HG03571 (cell line): ENCODE measurements around the gene SLX4IP.

Source experiments
- ATAC-seq: cut with Tn5 transposase; IDR thresholded peaks from one replicate; pipeline ENCODE4 v1.9.1; 2021; ENCODE audit not compliant: unreplicated experiment

SLX4IP gene

DNA sequence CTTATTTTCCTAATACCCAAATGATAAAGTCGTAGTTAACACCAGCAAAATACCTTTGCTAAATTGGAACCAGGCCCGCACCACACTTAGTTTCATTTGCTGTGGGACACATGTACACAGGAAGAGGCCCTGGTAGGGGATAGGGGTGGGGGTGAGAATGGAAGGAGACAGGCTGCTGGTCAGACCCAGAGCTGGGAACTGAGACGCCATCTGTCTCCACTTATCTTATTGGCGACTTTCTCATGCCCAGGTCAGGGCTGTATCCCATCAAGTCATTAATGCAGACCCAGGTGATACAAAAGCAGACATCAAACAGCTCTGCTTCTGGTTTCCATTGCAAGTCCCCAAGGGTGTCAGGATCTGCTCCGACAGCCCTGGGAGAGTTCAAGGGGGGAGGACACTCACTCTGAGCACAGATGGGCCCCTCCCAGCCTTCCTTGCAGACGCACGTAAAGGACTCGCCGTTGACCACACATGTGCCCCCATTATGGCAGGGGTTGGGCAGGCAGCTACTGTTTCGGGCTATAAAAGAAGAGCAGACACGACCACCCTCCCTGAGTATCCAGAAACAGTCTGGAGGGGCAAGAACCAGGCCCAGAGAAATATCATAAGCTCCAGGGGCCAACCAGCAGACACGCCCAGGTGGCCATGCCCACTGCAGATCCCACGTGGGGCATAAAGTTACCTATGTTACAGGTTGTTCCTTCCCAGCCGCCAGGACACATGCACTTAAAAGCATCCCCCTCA is 209.5 kb downstream of the SLX4IP start:
- no peak for ATAC-seq

DNA sequence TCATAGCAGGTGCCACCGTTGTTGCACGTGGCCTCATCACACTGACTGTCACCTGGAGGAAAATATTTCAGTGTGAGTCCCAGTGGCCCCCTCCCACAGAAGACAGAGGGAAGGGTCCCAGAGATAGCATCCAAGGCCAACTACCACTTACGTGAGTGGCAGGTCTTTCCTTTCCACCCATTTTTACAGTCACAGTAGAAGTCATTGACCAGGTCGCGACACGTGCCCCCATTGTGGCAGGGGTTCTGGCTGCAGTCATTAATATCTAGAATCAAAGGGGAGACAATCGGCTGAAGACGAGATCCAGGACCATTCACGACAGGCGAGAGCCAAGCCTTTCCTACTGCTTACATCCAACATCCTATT is 210.1 kb downstream of the SLX4IP start:
- no peak for ATAC-seq

DNA sequence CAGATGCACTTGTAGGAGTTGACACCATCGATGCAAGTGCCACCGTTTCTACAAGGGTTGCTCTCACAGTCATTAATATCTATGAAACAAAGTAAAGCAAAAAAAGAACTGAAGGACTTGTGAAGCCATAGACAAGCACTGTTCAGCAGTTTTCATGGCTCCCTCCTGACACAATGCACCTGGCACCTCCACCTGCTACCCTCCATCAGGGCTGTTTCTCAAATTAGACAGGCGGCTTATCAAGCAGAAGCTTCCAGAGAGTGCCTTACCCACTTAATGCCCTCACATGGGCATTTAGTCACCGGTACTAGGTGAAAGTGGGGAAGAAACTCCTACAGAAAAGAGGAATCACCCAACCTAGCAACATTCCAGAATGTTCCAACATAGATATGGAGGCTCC is 210.9 kb downstream of the SLX4IP start:
- ATAC-seq = no peak

DNA sequence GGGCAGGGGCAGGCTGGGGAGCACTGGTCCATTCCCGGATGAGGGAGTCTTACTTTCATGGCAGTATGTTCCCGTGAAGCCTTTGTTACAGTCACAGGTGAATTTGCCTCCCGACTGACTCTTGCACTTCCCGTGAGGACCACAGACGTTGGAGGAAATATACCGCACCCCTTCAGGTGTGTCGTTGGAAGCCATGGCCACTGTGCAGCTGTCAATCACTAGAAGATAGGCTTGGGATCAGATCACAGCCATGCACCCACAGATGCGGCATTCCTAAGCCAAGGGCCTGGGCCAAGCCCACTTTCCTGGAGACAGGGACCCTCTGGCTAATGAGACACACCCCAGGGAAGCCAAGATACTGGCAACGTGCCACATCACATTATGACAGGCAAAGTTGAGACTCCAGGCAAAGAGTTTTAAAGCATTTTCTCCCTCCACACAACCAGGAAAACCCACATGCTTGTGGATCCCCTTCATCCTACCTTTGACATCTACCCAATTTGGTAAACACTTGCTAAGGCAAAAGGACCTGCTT is 211.8 kb downstream of the SLX4IP start:
- ATAC-seq = no peak

DNA sequence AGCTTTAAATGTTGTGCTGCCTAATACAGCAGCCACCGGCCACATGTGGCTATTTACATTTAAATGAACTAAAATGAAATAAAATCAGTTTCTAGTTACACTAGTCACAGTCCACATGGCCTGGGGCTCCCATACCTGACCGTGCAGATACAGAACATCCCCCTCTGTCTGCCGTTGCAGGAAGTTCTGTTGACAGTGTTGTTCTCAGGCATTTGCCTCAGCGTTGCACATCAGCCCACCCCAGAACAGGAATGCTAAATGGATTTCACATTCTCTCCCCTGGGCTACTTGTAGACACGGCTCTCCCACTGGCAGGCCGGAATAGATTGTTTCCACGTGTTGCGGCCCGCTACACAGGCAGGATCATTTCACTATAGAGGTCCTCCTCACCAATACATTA is 212.4 kb downstream of the SLX4IP start:
- ATAC-seq = no peak

DNA sequence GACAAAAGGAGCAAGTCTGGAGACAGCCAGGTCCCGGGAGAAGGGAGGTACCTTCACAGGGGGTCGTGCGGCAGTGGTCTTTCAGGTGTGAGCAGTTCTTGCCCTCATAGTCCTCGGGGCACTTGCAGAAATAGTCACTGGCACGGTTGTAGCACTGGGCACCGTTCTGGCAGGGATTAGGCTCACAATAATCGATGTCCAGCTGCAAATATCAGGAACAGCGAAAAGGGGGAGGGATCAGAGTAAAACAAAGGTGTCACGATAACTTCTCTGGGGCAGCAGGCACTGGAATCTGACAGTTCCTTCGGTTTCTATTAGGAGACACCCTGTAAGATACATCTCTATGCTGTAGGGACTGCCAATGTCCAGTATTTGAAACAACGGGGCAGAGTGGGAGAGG is 212.8 kb downstream of the SLX4IP start:
- ATAC-seq = no peak

DNA sequence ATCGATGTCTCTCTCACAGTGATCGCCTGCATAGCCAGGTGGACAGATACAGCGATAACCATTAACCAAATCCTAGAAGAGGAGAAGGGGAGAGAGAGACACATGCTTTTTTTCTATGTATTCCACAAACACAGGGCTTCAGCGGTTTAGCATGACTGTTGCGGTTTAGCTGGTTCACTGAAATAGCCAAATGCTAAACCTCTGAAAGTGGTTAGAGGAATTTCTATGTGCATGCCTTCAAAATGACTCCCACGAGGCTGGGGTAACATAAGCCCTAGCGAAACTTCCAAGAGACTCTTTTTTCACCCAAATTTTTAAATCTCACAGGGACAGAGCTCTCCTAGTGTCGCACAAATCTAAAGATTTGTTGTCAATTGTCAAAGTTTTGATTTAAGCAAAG is 213.5 kb downstream of the SLX4IP start:
- no peak for ATAC-seq

DNA sequence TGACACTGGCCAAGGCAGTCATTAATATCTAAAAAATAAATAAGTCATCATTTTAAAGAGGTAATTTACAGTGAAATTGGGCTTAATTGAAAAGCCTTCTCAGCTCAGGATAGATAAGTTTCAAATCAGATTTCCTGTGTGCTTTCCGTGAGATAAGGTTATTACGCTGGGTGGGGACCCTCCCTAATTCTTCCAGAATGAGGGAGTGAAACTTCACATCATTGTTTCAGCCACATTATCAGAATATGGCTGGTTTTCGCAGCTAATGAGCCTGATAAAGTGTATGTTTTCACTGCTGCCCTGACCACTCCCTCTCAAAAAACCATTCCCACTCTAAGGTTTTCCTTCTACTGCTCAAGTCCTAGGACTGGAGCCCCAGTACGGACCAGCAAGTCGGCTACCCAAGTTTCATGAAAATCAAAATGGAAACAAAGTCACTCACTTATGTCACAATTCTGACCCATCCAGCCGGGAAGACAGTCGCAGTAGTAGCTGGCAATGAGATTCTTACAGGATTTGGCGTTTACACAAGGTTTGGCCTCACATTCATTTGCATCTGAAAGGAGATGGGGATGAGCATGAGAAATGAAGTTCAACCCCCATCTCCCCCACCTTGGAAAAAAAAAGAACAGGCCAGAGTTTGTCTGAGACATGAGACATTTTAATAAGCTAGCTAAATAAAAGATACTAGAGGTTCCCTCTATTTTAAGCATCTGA is 214.1 kb downstream of the SLX4IP start:
- no peak for ATAC-seq

DNA sequence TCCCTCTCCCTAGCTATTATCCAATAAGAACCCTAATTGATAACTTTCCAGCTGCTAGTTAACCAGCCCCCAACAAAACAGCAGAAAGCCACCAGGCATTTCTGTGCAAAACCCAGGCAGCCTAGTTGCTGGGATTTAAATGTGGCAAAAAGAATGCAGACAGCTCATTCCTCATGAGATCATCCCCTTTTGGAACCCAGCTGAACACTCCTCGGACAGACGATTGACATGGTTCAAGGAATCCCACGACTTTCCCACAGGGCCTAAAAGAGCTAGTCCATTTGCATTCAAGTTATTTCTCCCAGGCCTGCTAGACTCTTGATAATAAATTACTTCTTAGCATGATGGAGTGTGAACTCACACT is 214.7 kb downstream of the SLX4IP start:
- no peak for ATAC-seq

DNA sequence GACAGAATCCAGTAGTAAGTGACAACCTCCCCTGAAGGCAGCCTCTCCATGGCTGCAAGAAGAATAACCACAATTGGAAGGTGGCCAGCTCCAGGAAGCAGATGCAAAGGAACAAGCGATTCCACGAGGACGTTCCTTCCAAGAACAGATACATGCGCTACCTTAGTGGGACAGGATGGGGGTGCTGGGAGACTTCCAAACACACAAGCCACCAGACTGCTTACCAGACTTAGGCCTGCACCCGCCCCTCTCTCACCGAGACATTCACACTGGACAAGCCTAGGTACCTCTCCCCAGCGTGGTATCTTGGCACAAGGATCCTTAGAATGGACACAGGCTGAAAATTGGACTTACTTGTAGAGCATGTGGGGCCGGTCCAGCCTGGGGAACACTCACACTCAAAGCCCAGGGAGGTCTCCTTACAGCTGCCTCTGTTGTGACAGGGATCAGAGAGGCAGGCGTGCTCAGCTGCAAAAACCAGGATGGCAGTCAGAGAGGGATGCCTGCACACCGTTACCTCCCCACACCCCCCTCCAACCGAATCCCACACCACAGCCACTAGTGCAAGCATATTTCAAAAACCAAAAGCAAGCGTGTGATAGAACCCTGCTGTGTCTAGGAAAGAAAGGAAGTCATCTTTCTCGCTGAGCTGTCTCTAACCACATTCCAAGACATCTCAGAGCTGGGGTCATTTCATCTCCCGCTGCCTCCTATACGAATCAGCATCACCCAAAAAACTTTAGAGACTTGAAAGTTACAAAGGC is 216.3 kb downstream of the SLX4IP start:
- ATAC-seq = no peak

DNA sequence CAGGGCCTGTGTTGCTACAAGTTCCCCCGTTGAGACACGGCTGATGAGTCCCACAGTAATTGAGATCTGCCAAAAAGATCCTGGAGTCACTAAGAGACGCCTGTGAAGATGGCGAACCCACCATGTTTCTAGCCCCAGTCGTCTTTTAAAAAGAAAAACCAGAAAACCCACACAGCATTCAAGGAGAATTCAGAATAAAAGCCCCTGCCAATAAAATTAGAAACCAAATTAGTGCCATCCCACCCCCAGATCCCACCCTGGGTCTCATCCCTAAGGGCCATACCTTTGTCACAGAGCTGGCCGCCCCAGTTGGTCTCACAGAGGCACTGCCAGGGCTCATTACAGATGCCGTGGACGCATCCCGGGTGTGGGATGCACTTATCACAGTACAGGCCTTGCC is 217.1 kb downstream of the SLX4IP start:
- ATAC-seq = no peak

DNA sequence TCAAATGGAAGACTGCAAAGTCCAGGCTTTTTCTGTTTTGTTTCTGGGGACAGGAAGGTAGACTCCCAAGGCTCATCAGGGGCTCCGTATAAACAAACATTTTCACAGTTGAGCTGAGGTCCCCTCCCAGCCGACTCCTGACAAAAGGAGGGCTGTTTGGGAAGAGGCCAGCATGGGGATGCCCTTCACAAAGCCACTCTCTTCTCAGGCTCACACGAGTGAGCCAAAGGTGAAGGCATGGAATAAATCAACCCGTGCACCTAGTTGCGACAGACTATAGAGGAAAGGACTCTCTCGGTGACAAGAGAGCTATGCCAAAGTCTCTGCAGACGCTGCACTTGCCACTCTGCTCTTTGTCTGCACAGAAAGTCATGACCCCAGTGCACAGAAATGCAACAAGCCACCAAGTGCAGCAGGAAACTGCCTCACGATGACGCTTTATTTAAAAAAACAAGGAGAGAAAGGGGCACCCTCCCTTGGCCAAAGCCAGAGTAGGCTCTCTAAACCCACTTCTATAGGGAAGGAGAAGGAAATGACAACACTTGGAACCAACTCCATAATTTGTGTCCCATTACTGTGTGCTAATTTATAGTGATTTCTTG is 217.7 kb downstream of the SLX4IP start:
- no peak for ATAC-seq

DNA sequence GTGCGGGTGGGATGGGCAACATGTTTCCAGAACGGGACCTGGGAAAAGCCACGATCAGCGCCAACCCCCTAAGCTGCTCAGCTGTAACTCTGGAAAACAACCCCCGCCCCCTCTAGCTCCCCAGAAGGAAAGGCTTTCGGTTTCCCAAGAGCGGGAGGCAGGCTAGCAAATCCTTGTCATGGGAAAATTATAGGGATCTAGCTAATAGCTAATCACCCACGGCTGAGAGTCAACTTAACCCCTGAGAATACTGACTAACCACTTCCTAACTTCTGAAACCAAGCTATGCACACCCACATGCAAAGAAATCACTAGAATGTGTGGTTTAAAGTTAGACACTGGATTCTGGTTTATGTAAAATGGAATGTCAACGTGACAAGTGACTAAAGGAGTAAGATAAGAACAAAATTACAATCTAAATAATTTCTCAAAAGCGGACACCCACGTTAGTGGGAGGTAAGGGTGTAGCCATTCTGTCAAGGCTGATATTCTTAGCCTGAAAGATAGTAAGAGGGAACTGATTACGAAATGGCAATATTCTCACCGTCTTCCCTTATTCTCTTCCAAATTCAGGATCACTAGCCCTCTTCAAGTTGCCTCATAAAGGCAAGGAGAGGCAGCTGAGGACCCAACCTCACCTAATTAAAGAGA is 218.6 kb downstream of the SLX4IP start:
- no peak for ATAC-seq

DNA sequence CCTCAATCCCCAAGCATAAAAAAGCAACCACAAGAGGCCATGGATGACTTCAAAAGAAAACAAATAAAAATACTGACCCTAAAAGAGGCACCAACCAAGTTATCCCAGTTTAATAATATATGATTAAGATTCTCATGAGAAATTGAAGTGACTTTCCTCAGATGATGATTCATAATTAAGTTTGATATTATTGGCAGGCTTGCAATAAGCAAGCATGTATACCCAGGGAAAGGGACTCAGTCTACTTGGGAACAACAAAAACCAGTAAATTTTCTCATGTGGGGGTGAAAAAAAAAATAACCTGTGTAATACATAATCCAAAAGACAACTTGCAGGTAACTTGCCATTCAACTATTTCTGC is 219.1 kb downstream of the SLX4IP start:
- ATAC-seq = no peak

DNA sequence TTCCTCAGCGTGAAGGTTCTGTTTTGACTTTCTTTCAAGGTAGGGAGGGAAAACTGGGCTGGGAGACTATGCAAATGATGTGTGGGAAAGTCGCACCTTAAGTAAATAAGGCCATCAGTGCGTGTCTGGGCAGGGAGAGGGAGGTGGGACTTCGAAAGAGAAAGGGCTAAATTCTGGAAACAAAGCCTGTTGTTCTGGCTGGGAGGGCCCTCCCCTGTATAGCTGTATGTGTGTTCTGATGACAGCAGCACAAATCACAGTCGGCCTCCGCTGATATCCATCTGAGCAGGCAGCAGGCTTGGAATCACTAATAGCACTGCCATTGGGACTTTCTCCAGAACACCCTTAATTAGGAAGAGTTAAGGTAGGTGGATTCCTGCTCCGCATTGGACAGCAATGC is 219.5 kb downstream of the SLX4IP start:
- ATAC-seq = no peak

DNA sequence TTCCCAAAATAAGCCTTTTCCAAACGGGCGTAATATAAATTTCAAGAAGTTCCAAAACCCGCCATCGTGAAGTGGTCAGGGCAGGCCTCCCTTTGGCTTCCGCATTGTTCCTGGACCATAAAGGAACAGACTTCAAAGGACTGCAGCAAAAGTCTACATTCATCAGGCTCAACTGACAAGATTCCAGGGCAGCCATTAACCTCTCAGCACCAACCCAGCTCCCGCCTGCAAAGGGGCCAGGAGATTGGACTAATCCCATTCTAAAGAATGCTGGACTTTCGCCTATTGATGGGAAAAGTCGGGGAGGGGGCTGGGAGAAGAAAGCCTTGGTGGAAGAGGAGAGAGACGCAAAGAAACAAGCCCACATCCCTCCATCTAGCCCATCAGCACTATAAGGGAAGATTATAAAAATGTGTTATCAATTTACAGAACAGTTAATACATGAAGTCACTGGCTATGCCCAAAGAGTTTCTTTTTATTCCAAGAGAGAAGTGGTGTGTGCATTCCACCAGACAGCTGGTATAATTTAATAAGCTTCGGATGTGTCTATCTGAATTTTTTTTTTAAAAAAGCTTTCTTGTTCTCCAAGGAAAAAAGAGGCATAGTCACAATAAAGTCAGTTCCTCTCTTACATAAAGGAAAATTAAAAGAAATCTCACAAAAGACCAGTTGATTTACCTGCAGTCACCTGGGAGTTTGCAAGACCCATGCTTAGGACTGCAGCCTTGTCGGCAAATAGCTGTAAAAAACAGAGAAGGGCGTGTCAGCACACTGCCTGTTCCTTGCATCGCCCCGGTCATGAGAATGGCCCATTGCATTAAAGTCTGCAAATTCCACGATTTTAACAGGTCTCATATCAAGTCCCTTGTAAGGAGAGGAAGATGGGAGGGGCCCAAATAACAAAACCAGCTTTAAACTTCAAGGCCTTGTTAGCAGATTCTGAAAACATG is 220.9 kb downstream of the SLX4IP start:
- no peak for ATAC-seq

DNA sequence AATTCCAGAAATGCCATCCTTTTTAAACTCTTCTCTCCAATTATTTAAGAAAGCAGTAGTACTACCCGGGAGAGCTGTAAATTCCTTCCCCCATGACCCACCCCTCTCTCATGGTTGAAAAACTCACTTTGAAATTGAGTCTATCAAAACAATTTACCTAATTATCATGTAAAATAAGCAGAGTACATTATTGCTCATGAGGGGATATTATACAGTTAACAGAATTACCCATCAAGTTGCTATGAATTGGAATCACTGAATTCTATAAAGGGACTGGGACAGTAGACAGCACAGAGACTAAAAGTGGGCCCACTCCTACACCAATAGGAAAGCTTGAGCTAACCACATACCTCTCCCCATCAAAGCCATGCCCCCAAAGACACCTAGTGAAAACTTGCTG is 222.3 kb downstream of the SLX4IP start:
- ATAC-seq = no peak

DNA sequence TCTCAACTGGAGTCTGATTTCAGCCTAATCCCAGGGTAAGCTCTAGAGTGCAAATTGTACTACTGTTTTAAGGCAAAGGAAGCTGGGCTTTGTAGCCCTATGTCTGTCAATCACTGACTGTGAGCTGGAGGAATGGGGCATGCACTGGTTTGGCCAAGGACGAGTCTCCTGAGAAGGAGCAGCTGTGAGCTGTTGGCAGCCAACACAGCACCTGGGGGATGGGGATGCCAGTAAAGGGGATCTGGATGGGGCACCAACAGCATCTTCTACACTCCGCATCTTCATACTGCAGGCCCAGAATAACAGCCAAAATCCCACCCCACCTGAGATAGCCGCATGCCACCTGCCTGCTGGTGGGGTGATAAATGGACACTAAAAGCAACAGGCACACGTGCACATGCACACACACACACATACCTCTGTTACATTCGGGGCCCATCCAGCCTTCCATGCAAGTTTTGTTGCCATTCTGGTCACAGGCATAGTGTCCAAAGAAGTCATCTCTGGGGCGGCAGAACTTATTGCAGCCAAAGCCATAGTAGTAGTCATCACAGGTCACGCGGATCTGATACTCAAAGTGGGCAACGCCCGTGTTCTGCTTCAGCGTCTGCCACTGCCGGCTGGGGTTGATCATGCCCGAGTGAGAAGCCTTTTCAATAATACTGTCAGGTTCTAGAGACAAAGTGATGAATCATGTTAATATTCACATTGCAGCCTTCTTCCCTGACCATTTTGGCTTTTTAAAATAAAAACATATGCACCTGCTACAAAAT is 223.1 kb downstream of the SLX4IP start:
- no peak for ATAC-seq
